ENCODE measurements around the gene NDUFV2. TPM values are rescaled to one million over a fixed set of nuclear protein-coding genes. Genes with fewer than 3 reads are reported as not detected.

The NDUFV2 gene
- 160 and 229 TPM in 2 replicates for total RNA-seq (2014; rRNA removed; shearing (Covaris generic))

DNA sequence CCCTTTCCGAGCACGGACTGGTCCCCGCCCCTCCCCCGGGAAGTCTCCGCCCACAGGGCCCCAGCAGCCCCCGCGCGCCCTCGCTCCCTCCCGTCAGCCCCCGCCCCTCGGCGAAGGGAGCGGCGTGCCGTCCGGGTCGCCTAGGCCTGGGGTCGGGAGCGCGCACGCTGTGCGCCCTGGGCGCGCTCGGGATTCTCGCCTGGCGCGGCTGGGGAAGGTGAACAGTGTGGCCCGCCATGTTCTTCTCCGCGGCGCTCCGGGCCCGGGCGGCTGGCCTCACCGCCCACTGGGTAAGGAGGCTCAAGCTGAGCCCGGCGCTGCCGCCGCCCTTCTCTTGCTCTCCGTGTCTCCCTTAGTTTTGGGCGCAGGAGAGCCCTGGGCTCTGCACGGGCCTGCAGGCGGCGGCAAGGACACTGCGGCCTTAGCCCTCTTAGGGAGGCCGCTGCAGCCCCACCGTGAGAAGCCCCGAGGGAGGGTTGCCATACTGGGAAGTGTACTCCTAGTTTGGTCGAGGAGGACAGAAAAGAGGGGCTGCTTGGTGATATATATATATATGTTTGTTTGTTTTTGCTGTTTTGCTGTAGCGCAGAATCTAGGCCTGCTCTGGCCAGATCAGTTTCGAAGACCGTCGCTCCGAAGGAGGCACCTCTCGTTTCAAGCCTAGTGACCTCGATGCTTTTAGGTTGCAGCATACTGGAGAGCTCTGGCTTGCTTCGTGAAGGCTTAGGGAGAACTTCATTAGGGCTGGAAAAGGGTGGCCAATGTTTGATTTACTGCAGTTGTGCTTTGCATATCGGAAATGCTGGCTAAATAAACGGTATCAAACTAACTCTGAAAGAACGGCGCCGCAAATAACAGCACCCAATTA, at the start of gene NDUFV2:
Gene NDUFV2, plus strand, starts transcription at position 192 of the 868 bp plus-strand sequence. Its CDS starts 45 bp downstream, at position 237.
- peaks cover 29% of the 10 kb centered on the region for H3K36me3 ChIP-seq
- peak within 1 kb of the TSS; percentile 66 for H3K4me3 ChIP-seq
- peak; percentile 93 to 97 for DNase-seq (ENCODE audit: low read depth in 1 of 2, low spot score in 2 of 2)
- H3K27me3 ChIP-seq (replicated peaks): no peaks in the 10 kb centered on the region
- H3K4me1 ChIP-seq (replicated peaks): peaks cover 46% of the 10 kb centered on the region
- no peaks in the 10 kb centered on the region for H3K9me3 ChIP-seq (replicated peaks)
- peak within 1 kb of the TSS; percentile 79 for H3K27ac ChIP-seq

DNA sequence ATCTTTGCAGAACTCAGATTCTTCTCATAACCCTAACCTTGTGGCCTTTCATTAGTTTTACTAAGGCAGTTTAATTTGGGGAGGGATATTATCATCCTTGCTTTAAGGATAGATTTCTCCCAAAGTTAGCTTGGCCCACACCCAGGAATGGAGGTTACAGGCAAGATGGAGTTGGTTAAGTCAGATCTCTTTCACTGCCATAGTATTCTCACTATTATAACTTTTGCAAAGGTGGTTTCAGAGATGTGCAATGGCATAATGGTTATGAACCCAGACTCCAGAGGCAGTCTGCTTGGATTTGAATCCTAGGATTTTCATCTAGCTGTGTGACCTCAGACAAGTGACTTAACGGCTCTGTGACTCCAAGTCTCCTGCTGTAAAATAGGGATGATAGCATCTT, 48.7 kb upstream of the NDUFV2 start:
- H3K4me1 ChIP-seq (replicated peaks): peaks cover 7% of the 10 kb centered on the region
- no peaks in the 10 kb centered on the region for H3K27me3 ChIP-seq (replicated peaks)
- H3K27ac ChIP-seq: no peak overlapping the region
- no peak for DNase-seq (ENCODE audit: low read depth in 1 of 2, low spot score in 2 of 2)
- no peaks in the 10 kb centered on the region; the same call in 1 of the 2 replicates for H3K9me3 ChIP-seq (replicated peaks)
- no peaks in the 10 kb centered on the region for H3K36me3 ChIP-seq
- H3K4me3 ChIP-seq: no peak overlapping the region

DNA sequence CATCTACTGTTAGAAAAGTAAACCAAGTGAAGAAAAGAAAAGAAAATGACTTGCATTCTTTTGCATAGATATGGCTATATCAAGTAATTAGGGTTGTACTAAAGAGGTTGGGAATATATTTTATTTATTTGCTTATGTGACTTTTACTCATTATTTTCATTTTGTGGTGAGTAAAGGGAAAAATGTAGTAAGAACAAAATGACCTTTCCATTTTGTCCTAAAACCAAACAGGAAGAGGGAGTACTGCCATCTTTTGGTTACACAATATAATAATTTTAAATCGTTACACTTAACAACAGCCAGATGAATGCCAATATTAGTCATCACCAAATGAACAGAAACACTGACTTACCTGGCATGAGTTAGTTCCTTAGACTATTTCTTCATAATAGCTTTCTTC, 47.3 kb upstream of the NDUFV2 start:
- Histone ChIP-seq H3K4me1 (replicated peaks) (peaks cover 7% of the 10 kb centered on the region), H3K36me3 (no peaks in the 10 kb centered on the region), H3K4me3 (no peak overlapping the region), H3K9me3 (replicated peaks) (no peaks in the 10 kb centered on the region; the same call in 1 of the 2 replicates), H3K27ac (no peak overlapping the region), H3K27me3 (replicated peaks) (no peaks in the 10 kb centered on the region)
- DNase-seq (ENCODE audit: low read depth in 1 of 2, low spot score in 2 of 2): peak in 1 of 2 experiments; percentile 45

DNA sequence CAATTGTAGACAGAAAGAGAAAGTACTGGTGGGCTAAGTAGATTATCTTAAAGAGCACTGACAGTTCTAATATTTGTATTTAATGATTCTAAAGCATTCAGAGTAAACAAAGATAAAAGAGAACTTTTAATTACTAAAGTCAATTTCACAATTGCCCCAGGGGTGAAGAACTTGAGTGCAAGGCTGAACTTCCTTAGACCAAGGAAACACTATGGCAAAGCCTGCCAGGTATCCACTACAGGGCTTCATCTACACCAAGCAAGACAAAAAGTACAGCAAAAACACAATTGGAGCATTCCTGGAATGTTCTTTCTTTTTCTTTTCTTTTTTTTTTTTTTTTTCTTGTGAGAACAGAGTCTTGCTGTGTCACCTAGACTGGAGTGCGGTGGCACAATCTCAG, 46.9 kb upstream of the NDUFV2 start:
- H3K36me3 ChIP-seq: no peaks in the 10 kb centered on the region
- DNase-seq (ENCODE audit: low read depth in 1 of 2, low spot score in 2 of 2): no peak
- H3K4me1 ChIP-seq (replicated peaks): peaks cover 7% of the 10 kb centered on the region
- H3K4me3 ChIP-seq: no peak overlapping the region
- no peaks in the 10 kb centered on the region; the same call in 1 of the 2 replicates for H3K9me3 ChIP-seq (replicated peaks)
- no peak overlapping the region for H3K27ac ChIP-seq
- H3K27me3 ChIP-seq (replicated peaks): no peaks in the 10 kb centered on the region

GRCh38 chr18:9057646-9058045, 44.9 kb upstream of the NDUFV2 start:
- no peaks in the 10 kb centered on the region for H3K36me3 ChIP-seq
- no peak overlapping the region for H3K27ac ChIP-seq
- H3K27me3 ChIP-seq (replicated peaks): no peaks in the 10 kb centered on the region
- no peaks in the 10 kb centered on the region; the same call in 1 of the 2 replicates for H3K9me3 ChIP-seq (replicated peaks)
- H3K4me3 ChIP-seq: no peak overlapping the region
- no peak for DNase-seq (ENCODE audit: low read depth in 1 of 2, low spot score in 2 of 2)
- peaks cover 7% of the 10 kb centered on the region for H3K4me1 ChIP-seq (replicated peaks)

- H3K27ac ChIP-seq: no peak overlapping the region
- H3K4me3 ChIP-seq: no peak overlapping the region
- DNase-seq (ENCODE audit: low read depth in 1 of 2, low spot score in 2 of 2): no peak
- H3K4me1 ChIP-seq (replicated peaks): peaks cover 7% of the 10 kb centered on the region
- H3K9me3 ChIP-seq (replicated peaks): no peaks in the 10 kb centered on the region
- H3K27me3 ChIP-seq (replicated peaks): no peaks in the 10 kb centered on the region
- no peaks in the 10 kb centered on the region for H3K36me3 ChIP-seq
Measured at GRCh38 chr18:9058406-9058805, 44.1 kb upstream of the NDUFV2 start.

- H3K4me3 ChIP-seq: no peak overlapping the region
- no peaks in the 10 kb centered on the region for H3K27me3 ChIP-seq (replicated peaks)
- no peaks in the 10 kb centered on the region for H3K9me3 ChIP-seq (replicated peaks)
- H3K4me1 ChIP-seq (replicated peaks): no peaks in the 10 kb centered on the region
- no peak overlapping the region for H3K27ac ChIP-seq
- no peaks in the 10 kb centered on the region for H3K36me3 ChIP-seq
- DNase-seq (ENCODE audit: low read depth in 1 of 2, low spot score in 2 of 2): no peak
Measured at GRCh38 chr18:9062418-9062751, 40.1 kb upstream of the NDUFV2 start.

DNA sequence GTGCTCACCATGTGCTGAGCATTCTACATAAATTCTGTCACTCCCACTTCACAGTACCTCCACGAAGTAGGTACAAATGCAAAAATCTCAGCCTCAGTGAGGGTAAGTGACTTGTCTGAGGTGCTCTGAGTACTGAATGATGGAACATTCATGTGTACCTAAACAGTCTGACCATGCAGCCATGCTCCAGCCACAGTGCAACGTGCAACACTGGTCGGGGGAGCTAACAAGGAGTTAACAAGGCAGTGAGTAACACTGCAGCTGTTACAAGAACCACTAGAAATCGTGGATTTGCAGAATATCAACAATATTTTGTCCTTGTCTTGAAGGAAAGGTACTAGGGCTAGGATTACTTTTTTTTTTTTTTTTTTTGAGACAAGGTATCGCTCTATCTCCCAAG, 36.6 kb upstream of the NDUFV2 start:
- no peak for DNase-seq (ENCODE audit: low read depth in 1 of 2, low spot score in 2 of 2)
- Histone ChIP-seq H3K4me3 (no peak overlapping the region), H3K4me1 (replicated peaks) (no peaks in the 10 kb centered on the region), H3K36me3 (no peaks in the 10 kb centered on the region), H3K27me3 (replicated peaks) (no peaks in the 10 kb centered on the region), H3K9me3 (replicated peaks) (no peaks in the 10 kb centered on the region), H3K27ac (no peak overlapping the region)

DNA sequence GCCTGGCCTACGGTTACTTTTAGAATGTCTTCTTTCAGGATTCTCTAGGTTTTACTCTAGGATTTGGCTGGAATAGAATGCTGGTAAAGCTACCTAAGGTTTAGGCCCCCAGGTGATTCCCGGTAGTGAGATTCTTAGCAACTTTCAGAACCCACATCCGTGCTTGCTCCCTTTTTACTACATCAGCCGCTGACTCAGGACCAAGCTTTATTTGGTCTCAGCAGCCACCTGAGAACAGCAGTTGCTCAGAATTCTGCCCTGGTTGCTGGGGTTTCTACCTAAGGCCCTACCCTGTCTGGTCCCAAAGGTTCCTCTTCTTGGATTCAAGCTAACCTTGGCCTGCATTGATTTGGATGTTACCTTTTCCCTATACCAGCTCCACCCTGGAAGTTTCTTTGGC, 36.1 kb upstream of the NDUFV2 start:
- H3K27ac ChIP-seq: no peak overlapping the region
- H3K9me3 ChIP-seq (replicated peaks): no peaks in the 10 kb centered on the region
- H3K4me1 ChIP-seq (replicated peaks): no peaks in the 10 kb centered on the region
- no peak for DNase-seq (ENCODE audit: low read depth in 1 of 2, low spot score in 2 of 2)
- no peaks in the 10 kb centered on the region for H3K36me3 ChIP-seq
- H3K4me3 ChIP-seq: no peak overlapping the region
- H3K27me3 ChIP-seq (replicated peaks): no peaks in the 10 kb centered on the region

DNA sequence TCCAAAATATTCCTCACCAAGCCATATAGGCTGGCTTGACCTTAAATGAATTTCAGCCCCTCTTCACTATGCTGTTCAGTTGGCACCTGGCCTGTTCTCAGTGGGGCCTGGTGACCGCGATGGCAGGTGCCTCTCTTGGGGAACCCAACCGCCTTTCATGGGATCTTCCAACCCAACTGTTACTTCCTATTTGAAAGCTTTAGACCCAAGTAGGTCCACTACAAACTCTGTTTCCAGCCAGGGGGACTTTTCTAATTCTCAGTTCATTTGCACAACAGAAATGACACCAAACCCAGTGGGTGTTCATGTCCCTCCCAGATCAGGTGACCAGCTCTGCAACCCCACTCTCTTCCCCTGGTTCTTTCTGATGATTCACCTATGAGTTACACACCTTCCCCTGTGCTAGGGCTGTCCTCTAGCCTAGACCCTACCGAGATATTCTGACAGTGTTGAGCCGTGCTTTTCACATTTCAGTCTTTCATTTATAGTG, 35.6 kb upstream of the NDUFV2 start:
- no peaks in the 10 kb centered on the region for H3K36me3 ChIP-seq
- H3K9me3 ChIP-seq (replicated peaks): no peaks in the 10 kb centered on the region
- no peak for DNase-seq (ENCODE audit: low read depth in 1 of 2, low spot score in 2 of 2)
- no peaks in the 10 kb centered on the region for H3K4me1 ChIP-seq (replicated peaks)
- H3K27ac ChIP-seq: no peak overlapping the region
- H3K4me3 ChIP-seq: no peak overlapping the region
- no peaks in the 10 kb centered on the region for H3K27me3 ChIP-seq (replicated peaks)

- DNase-seq (ENCODE audit: low read depth in 1 of 2, low spot score in 2 of 2): no peak
- no peaks in the 10 kb centered on the region for H3K4me1 ChIP-seq (replicated peaks)
- no peaks in the 10 kb centered on the region for H3K36me3 ChIP-seq
- no peak overlapping the region for H3K4me3 ChIP-seq
- H3K27me3 ChIP-seq (replicated peaks): no peaks in the 10 kb centered on the region
- H3K27ac ChIP-seq: no peak overlapping the region
- H3K9me3 ChIP-seq (replicated peaks): no peaks in the 10 kb centered on the region
Measured at GRCh38 chr18:9067823-9068222, 34.7 kb upstream of the NDUFV2 start.

- Histone ChIP-seq H3K27me3 (replicated peaks) (no peaks in the 10 kb centered on the region), H3K4me3 (no peak overlapping the region), H3K36me3 (no peaks in the 10 kb centered on the region), H3K4me1 (replicated peaks) (no peaks in the 10 kb centered on the region), H3K27ac (no peak overlapping the region), H3K9me3 (replicated peaks) (no peaks in the 10 kb centered on the region)
- DNase-seq (ENCODE audit: low read depth in 1 of 2, low spot score in 2 of 2): no peak
Measured at GRCh38 chr18:9068346-9068745, 34.2 kb upstream of the NDUFV2 start.

DNA sequence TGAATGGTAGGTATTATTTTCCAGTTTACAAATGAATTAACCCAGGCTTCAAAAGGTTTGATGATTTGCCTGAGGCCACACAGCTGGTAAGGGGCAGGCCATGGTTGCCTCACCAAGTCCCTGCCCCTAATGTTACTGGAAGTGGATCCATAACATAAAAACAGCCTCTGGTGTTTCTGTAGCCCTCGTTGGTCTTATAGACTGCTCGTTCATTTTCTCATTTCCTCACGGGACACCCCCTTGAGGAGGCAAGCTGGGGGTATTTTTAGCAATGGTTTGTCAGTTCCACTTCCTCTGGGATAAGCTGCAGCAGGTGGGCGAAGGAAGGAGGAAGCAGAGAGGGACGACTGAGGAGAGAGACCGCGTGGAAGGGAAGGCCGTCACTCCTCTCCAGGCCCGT, 32.9 kb upstream of the NDUFV2 start:
- H3K4me3 ChIP-seq: no peak overlapping the region
- H3K27me3 ChIP-seq (replicated peaks): no peaks in the 10 kb centered on the region
- DNase-seq (ENCODE audit: low read depth in 1 of 2, low spot score in 2 of 2): no peak
- H3K27ac ChIP-seq: no peak overlapping the region
- no peaks in the 10 kb centered on the region for H3K9me3 ChIP-seq (replicated peaks)
- no peaks in the 10 kb centered on the region for H3K36me3 ChIP-seq
- peaks cover 6% of the 10 kb centered on the region; the same call in 1 of the 2 replicates for H3K4me1 ChIP-seq (replicated peaks)

DNA sequence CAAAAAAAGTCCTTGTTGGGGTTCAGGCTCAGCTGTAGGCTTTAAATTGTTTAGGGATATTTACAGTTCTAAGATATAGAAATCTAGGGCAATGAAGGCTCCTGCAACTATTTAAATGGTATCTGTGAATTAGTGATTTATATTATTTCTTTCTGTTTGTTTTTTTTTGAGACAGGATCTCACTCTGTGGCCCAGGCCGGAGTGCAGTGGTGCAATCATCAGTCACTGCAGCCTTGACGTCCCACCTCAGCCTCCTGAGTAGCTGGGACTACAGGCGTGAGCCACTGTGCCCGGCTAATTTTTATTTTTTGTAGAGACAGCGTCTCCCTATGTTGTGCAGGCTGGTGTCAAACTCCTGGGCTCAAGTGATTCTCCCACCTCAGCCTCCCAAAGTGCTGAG, 32.3 kb upstream of the NDUFV2 start:
- Histone ChIP-seq H3K4me3 (no peak overlapping the region), H3K4me1 (replicated peaks) (peaks cover 6% of the 10 kb centered on the region; the same call in 1 of the 2 replicates), H3K27me3 (replicated peaks) (no peaks in the 10 kb centered on the region), H3K36me3 (no peaks in the 10 kb centered on the region), H3K27ac (no peak overlapping the region), H3K9me3 (replicated peaks) (no peaks in the 10 kb centered on the region)
- DNase-seq (ENCODE audit: low read depth in 1 of 2, low spot score in 2 of 2): no peak
